GM08714 (cell line): ENCODE results near the gene SUPV3L1.
"Not testable (repeated sequence)": the region's sequence is repeated elsewhere in the genome, so short reads cannot be mapped to it uniquely, and the experiment has no call there.

Source experiments
- H3K4me3 ChIP-seq: fragments of 200-500 bp; sonication (Bioruptor generic); 2 replicates; pipeline ENCODE4 v1.5.1; 2014; ENCODE audit warnings: mild to moderate bottlenecking, low read length, inconsistent platforms
- ZNF274 ChIP-seq: IDR thresholded peaks from 2 replicates; pipeline ENCODE4 v1.6.1; 2012; ENCODE audit warnings: mild to moderate bottlenecking, low read depth, low read length

The SUPV3L1 gene

DNA sequence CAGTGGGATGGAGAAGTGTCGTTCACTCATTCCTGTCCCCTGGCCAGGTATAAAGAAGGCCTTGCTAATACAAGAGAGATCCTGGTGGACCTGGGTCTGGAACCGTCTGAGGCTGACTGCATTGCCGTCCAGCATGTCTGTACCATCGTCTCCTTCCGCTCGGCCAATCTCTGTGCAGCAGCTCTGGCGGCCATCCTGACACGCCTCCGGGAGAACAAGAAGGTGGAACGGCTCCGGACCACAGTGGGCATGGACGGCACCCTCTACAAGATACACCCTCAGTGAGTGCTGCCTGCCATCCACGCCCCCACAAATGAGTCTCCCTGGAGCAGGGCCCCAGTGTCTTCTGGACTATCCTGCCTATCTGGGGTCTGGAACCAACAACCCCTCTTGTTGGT lies 67.3 kb downstream of the SUPV3L1 start:
- no peak overlapping the region for H3K4me3 ChIP-seq
- no peak for TF ChIP-seq ZNF274

DNA sequence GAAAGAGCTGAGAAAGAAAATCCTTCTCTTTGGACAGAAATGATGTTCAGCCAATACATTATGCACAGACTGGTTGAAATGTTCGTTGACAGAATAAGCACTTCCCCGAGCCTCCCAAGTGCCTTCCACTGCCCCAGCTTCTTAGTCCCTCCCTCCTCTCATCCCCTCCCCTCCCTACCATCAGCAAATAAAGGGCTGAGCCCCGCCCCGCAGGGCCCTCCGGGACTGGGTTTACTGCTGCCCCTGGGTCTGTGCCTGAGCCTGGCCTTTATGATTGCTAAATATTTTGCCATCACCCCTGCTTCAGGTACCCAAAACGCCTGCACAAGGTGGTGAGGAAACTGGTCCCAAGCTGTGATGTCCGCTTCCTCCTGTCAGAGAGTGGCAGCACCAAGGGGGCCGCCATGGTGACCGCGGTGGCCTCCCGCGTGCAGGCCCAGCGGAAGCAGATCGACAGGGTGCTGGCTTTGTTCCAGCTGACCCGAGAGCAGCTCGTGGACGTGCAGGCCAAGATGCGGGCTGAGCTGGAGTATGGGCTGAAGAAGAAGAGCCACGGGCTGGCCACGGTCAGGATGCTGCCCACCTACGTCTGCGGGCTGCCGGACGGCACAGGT lies 68.2 kb downstream of the SUPV3L1 start:
- TF ChIP-seq ZNF274 = no peak
- H3K4me3 ChIP-seq = no peak overlapping the region

GRCh38 chr10:69250041-69250440 lies 70.0 kb downstream of the SUPV3L1 start:
- H3K4me3 ChIP-seq = no peak overlapping the region
- TF ChIP-seq ZNF274 = no peak

DNA sequence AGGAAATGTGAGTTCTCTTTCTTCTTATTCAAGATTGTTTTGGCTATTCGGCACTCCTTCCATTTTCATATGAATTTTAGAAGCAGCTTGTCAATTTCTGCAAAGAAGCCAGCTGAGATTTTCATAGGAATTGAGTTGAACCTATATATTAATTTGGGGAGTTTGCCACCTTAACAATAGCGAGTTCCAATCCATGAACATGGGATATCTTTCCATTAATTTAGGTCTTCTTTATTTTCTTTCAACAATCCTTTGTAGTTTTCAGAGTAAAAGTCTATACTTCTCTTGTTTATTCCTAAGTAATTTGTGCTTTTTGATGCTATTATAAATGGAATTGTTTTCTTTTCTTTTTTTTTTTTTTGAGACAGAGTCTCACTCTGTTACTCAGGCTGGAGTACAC lies 71.4 kb downstream of the SUPV3L1 start:
- H3K4me3 ChIP-seq = not testable (repeated sequence)

DNA sequence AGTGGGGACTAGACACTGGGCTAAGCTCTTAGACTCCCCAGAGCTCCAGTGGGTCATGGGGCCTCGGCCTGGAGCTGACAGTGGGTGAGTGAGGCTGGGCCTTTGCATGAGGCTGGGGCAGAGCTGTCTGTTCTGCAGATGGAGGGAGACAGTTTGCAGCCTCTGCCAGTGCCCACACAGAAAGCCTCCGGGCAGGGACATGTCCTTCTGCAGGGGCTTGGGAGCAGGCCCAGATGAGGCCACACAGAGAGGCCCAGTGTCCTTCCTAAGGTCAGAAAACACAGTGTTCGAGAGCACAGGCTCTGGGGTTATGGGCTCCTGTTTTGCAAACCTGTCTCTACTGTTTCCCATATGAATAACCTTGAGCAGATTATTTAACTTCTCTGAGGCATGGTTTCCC lies 73.1 kb downstream of the SUPV3L1 start:
- TF ChIP-seq ZNF274 = no peak

GRCh38 chr10:69254877-69255276 lies 74.8 kb downstream of the SUPV3L1 start:
- no peak for TF ChIP-seq ZNF274
- H3K4me3 ChIP-seq = no peak overlapping the region

More for the DNA sequence above, 73.1 kb downstream of the SUPV3L1 start:
- H3K4me3 ChIP-seq = no peak overlapping the region
